K562 (cell line): Measurements from ENCODE around the gene CCDC9B. TPM values are rescaled to one million over a fixed set of nuclear protein-coding genes. Genes with fewer than 3 reads are reported as not detected.

ENCODE experiments used
- BCOR ChIP-seq: fragments of 450-650 bp; IDR thresholded peaks from 2 replicates; pipeline ENCODE4 v1.6.1; 2016
- CCAR2 ChIP-seq: fragments of 200-400 bp; formaldehyde crosslinking; IDR thresholded peaks from 2 replicates; pipeline ENCODE4 v1.6.1; 2017; ENCODE audit warnings: mild to moderate bottlenecking, low read depth, low read length
- CEBPB ChIP-seq: fragments of 450-650 bp; IDR thresholded peaks from 2 replicates; pipeline ENCODE4 v1.6.1; 2016; ENCODE audit warnings: missing genetic modification characterization, missing compliant biosample characterization
- FOXA3 ChIP-seq, 2 experiments: fragments of 450-650 bp in 1 of 2; sonication (generic) in 1 of 2; formaldehyde crosslinking; IDR thresholded peaks in 1 of 2; conservative IDR thresholded peaks in 1 of 2; 2 replicates each; pipeline versions ENCODE4 v1.4.0 to v1.8.0; 2020 to 2022; ENCODE audit warnings: mild to moderate bottlenecking in 2 of 2, missing genetic modification reagents in 1 of 2
- polyA plus RNA-seq, 8 experiments: library from polyadenylated mRNA; depleted of rRNA in 4 of 8; stranded (reverse) in 5 of 8; unstranded in 3 of 8; fragments of >200 nt; fragmentation: Nextera tagmentation in 2 of 8; fragmentation: Illumina TruSeq in 1 of 8; extraction: Ambion mirVana in 2 of 8; extraction: Trizol in 1 of 8; gene quantifications; 2 replicates each; pipeline versions ENCODE4 v1.2.1 to v1.2.3, GENCODE V29; 2011 to 2014; ENCODE audit warnings: inconsistent platforms in 1 of 8, missing spikeins in 1 of 8
- total RNA-seq, 7 experiments: library from RNA; depleted of rRNA in 6 of 7; stranded (reverse); fragments of >200 nt in 6 of 7; fragmentation: Illumina TruSeq in 2 of 7; extraction: Trizol in 2 of 7; gene quantifications; 2 replicates each; pipeline versions ENCODE4 v1.2.1 to v1.2.3, GENCODE V29; 2011 to 2021; ENCODE audit warnings: low replicate concordance in 1 of 7
- TF ChIP-seq, protein P1 (sequence below): fragments of 250-450 bp; sonication (Bioruptor Pico); IDR thresholded peaks from 2 replicates; pipeline ENCODE4 v1.5.0; 2020; ENCODE audit warnings: mild to moderate bottlenecking
- TF ChIP-seq, protein P2 (sequence below): conservative IDR thresholded peaks from 2 replicates; pipeline ENCODE4 v1.6.1; 2011; ENCODE audit warnings: low read depth, mild to moderate bottlenecking, low read length; ENCODE audit not compliant: control insufficient read depth
- TF ChIP-seq, protein P3 (sequence below), 2 experiments: fragments of 450-650 bp; formaldehyde crosslinking in 1 of 2; IDR thresholded peaks; 2 replicates each; pipeline versions ENCODE4 v1.4.0 to v1.6.1; 2014 to 2020; ENCODE audit warnings: mild to moderate bottlenecking in 2 of 2, borderline replicate concordance in 1 of 2, low read depth in 1 of 2

CCDC9B gene
- total and polyA plus RNA-seq, 9 of the 15 experiments (the other 6 are each of a cell fraction or from before 2014, with no cell fraction given), result 0.01 to 0.47 (median 0.15) TPM; not detected in 1

DNA sequence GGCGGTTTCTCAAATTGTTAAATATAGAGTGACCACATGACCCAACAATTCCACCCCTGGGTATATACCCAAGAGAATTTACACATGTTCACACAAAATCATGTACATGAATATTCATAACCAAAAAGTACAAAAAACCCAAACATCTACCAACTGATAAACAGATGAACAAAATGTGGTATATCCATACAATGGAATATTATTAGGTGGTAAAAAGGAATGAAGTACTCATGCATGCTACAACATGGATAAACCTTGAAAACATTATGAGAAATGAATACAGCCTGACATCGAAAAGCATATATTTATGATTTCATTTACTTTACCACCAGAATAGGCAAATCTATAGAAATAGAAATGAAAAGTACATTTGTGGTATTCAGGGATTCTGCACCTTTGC is 40.4 kb downstream of the CCDC9B start (continued):
- TF ChIP-seq, protein P1, sequence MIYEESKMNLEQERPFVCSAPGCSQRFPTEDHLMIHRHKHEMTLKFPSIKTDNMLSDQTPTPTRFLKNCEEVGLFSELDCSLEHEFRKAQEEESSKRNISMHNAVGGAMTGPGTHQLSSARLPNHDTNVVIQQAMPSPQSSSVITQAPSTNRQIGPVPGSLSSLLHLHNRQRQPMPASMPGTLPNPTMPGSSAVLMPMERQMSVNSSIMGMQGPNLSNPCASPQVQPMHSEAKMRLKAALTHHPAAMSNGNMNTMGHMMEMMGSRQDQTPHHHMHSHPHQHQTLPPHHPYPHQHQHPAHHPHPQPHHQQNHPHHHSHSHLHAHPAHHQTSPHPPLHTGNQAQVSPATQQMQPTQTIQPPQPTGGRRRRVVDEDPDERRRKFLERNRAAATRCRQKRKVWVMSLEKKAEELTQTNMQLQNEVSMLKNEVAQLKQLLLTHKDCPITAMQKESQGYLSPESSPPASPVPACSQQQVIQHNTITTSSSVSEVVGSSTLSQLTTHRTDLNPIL (CRISPR knock-in tag), result no peak
- TF ChIP-seq CEBPB (tag) (no peak), BCOR (peak; percentile 39; the same call in 1 of the 2 replicates), CCAR2 (no peak), FOXA3 (CRISPR knock-in tag; conservative IDR thresholded peaks at IDR 0.05 in 1 of 2, IDR thresholded peaks at IDR 0.05 in 1 of 2) (no peak)
- TF ChIP-seq, protein P2, sequence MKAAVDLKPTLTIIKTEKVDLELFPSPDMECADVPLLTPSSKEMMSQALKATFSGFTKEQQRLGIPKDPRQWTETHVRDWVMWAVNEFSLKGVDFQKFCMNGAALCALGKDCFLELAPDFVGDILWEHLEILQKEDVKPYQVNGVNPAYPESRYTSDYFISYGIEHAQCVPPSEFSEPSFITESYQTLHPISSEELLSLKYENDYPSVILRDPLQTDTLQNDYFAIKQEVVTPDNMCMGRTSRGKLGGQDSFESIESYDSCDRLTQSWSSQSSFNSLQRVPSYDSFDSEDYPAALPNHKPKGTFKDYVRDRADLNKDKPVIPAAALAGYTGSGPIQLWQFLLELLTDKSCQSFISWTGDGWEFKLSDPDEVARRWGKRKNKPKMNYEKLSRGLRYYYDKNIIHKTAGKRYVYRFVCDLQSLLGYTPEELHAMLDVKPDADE, result no peak
- TF ChIP-seq, protein P3, sequence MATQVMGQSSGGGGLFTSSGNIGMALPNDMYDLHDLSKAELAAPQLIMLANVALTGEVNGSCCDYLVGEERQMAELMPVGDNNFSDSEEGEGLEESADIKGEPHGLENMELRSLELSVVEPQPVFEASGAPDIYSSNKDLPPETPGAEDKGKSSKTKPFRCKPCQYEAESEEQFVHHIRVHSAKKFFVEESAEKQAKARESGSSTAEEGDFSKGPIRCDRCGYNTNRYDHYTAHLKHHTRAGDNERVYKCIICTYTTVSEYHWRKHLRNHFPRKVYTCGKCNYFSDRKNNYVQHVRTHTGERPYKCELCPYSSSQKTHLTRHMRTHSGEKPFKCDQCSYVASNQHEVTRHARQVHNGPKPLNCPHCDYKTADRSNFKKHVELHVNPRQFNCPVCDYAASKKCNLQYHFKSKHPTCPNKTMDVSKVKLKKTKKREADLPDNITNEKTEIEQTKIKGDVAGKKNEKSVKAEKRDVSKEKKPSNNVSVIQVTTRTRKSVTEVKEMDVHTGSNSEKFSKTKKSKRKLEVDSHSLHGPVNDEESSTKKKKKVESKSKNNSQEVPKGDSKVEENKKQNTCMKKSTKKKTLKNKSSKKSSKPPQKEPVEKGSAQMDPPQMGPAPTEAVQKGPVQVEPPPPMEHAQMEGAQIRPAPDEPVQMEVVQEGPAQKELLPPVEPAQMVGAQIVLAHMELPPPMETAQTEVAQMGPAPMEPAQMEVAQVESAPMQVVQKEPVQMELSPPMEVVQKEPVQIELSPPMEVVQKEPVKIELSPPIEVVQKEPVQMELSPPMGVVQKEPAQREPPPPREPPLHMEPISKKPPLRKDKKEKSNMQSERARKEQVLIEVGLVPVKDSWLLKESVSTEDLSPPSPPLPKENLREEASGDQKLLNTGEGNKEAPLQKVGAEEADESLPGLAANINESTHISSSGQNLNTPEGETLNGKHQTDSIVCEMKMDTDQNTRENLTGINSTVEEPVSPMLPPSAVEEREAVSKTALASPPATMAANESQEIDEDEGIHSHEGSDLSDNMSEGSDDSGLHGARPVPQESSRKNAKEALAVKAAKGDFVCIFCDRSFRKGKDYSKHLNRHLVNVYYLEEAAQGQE (IDR thresholded peaks at IDR 0.05; ENCODE audit: borderline replicate concordance), result no peak
- TF ChIP-seq, protein P3 (CRISPR knock-in tag; IDR thresholded peaks at IDR 0.05; ENCODE audit: low read depth), result no peak
